ENCODE results near the gene EEIG2.

The EEIG2 gene

GRCh38 chr1:108585313-108585712 is 25.4 kb downstream of the EEIG2 start:
- no peak for DNase-seq

- DNase-seq: no peak
These were observed 30.5 kb downstream of the EEIG2 start for GRCh38 chr1:108590441-108590840.

DNA sequence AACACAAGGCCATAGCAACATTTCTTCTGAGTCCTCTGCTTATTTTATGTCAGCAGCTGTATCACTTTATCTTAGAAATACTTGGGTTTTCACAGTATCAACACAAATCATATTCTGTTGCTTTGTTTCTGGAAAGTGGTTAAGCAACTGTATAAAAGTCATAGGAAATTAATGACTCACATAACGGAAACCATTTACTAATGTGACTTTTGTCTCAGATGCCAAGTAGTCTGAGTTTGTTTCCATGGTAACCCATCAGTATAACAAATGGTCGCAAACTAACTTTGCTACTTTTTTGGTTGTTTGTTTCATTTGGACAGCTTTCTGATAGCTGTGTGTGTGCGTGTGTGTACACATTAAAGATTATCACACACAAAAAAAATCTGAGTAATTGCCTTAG is 31.1 kb downstream of the EEIG2 start:
- DNase-seq: no peak

DNA sequence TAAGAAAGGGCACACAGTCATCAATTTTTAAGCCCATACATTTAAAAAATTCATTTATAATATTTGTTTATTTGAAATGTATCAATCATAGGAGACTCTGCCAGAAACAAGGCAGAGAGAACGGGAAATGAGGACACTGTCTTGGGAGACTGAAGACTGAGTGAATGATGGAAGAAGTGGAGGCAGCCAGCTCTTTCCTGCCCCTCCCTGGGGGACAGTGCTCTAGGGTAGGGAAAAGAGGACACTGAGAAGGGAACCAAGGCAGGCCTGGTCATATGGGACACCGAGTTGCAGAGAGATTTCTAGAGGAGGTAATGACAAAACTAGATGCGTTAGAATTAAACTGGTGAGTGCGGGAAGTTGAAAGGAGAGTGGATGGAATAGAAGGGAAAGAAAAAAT is 31.6 kb downstream of the EEIG2 start:
- no peak for DNase-seq

GRCh38 chr1:108592030-108592759 is 32.3 kb downstream of the EEIG2 start:
- DNase-seq: no peak

GRCh38 chr1:108593448-108593847 is 33.5 kb downstream of the EEIG2 start:
- no peak for DNase-seq

GRCh38 chr1:108595507-108595906 is 35.6 kb downstream of the EEIG2 start:
- no peak for DNase-seq

DNA sequence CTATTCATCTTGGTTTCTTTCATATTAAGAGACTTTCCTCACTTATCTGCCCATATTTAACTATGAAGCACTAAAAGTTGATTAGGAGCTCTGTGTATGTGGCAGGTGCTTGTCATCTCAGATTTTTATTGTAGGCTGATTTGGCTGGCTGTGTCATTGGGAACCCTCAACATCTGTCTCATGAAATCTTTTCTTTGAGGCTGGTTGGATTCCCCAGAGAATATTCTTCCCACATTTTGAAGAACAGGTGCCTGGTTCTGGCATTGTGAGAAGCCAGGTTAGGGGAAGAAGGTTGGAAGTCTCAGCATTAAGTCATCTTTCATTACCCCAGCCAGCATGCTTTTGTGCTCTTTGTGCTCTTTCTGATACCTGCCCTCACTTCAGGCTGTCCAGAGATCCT is 37.1 kb downstream of the EEIG2 start:
- no peak for DNase-seq

DNA sequence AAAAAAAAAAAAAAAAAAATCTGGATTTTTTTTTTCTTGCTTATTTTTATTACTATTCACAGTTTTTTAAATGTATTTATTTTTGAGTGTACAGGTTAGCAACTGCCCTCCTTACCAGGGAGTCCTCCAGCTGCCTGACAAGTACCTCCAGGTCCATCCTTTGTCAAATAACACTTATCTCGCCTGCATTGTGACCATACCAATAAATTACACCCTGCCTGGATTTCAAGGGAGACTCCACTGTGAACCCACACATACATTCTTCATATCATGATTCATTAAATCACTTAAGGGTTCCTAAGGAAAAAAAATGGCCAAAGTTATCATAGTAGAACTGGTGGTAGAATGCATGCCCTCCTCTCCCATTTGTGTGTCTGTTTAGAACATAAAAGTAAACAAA is 38.4 kb downstream of the EEIG2 start:
- DNase-seq: no peak

GRCh38 chr1:108600504-108600903 is 40.6 kb downstream of the EEIG2 start:
- no peak for DNase-seq

GRCh38 chr1:108601708-108602410 is 42.0 kb downstream of the EEIG2 start:
- no peak for DNase-seq

- no peak for DNase-seq
These were observed 45.7 kb downstream of the EEIG2 start for GRCh38 chr1:108605633-108606032.

DNA sequence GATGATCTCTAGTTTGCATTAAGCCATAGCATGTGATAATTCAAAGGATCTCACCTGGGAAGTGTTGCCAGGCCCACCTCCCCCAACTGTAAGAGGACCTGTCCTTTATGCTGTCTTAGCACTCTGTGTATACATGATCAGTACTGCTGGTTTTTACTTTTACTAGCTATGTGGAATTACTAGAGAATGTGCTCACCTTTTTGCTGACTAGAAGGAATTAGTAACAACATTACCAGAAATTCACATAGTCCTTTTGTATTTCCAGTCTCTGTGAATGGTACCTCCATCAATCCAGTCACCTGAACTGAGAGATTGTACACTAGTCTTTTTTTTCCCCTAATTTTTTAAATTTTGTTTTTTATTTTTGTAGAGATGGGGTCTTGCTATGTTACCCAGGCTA is 46.6 kb downstream of the EEIG2 start:
- no peak for DNase-seq

DNA sequence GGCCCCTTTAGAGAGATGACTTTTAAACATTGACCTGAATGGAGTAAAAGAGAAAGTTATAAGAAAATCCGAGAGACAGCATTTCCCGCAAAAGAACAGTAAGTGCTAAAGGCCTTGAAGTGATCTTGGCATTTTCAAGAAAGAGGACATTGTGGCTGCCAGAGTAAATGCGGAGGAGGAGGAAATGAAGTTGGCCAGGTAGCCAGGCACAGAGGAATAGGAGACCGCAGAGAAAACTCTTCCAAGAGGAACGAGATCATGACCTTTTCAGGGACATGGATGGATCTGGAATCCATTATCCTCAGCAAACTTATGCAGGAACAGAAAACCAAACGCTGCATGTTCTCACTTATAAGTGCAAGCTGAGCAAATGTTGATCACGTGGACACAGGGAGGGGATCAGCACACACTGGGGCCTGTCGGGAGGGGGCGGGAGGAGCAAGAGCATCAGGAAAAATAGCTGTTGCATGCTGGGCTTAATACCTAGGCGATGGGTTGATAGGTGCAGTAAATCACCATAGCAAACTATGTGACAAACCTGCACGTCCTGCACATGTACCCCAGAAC is 49.7 kb downstream of the EEIG2 start:
- DNase-seq: no peak

Measured in activated gamma-delta T cell (primary cell).